HG02642 (cell line): ENCODE measurements around the gene FAM171A2.
A peak's percentile ranks its signal among the peaks of the same experiment; 100 is the strongest.

ENCODE experiments used
- ATAC-seq: cut with Tn5 transposase; IDR thresholded peaks from one replicate; pipeline ENCODE4 v1.9.1; 2021; ENCODE audit warnings: mild to moderate bottlenecking; ENCODE audit not compliant: unreplicated experiment, poor library complexity

Gene FAM171A2

DNA sequence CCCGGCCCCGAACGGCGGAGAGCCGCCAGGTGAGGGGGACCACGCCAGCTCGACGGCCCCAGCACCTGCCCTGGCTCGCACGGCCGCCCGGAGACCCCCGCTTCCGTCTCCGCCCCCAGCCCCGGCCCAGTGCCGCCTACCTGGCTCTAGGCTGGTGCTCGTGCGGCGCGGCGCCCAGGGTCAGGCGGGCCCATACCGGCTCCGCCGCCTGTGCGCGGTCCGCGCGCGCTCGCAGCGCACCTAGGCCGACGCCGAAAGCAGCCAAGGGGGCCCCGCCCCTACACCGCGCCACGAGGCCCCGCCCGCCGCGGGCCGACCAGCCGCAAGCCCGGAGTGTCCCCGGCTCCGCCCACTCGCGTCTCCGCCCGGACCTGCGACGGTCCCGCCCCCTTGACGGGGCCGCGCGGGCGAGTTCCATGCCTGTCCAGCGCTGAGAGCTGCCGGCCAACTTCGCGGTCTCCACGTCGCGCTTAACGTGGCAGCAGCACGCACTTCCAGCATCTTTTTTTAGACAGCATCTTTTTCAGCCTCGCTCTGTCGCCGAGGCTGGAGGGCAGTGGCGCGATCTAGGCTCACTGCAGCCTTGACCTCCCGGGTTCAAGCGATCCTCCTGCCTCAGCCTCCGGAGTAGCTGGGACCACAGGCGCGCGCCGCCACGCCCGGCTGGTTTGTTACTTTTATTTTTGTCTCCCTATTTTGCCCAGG, 38.9 kb downstream of the FAM171A2 start, which contains the start of gene SLC25A39:
SLC25A39 (minus strand) TSS at position 253 of the 705 bp plus-strand sequence. CDS start 1,261 bp downstream, outside the sequence.
- ATAC-seq, result peak; percentile 77

DNA sequence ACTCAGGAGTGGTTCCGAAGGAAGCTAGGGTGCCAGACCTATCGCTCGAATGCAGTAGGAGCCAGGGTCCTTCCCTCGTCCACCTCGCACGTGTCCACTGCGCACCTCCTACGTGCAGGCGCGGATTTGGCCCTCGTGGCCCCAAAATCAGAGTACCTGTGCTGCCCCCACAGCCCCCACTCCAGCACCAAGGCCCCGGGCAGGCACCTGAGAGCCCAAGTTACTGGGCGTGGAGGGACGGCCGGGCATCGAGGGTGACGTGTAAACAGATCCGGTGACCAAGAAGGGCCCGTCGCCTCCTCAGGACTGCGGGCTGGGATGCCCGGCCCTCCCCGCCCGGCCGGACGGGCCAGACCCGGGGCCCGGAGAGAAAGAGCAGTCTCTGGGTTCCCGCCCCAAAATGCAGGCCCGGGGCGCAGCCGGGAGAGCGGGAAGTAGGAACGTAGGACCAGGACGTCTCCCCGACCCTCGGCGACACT, 39.5 kb downstream of the FAM171A2 start:
- peak; percentile 2 for ATAC-seq

DNA sequence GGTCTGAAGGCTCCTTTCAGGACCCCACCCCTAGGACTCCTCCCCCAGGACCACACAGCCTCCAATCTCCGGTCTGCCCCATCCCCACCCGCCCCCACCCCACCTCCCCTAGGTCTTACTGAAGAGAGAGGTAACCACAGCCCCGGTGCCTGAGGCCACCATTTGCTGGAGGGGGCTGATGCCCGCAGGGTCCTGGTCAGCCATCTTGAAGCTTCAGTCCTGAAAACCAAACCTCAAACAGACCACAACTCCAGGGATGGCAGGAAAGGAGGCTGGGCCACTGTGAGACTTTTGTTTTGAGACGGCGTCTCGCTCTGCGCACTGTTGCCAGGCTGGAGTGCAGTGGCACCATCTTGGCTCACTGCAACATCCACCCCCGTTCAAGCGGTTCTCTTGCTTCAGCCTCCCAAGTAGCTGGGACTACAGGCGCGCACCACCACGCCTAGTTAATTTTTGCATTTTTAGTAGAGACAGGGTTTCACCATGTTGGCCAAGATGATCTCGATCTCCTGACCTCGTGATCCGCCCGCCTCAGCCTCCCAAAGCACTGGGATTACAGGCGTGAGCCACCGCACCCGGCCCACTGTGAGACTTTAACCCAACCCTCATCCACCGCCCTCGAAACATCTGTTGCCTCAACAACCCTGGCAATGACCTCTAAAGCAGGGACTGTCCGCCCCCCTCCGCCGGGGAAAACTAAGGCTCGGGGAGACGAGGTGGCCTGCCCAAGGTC, 40.1 kb downstream of the FAM171A2 start:
- ATAC-seq, result no peak

DNA sequence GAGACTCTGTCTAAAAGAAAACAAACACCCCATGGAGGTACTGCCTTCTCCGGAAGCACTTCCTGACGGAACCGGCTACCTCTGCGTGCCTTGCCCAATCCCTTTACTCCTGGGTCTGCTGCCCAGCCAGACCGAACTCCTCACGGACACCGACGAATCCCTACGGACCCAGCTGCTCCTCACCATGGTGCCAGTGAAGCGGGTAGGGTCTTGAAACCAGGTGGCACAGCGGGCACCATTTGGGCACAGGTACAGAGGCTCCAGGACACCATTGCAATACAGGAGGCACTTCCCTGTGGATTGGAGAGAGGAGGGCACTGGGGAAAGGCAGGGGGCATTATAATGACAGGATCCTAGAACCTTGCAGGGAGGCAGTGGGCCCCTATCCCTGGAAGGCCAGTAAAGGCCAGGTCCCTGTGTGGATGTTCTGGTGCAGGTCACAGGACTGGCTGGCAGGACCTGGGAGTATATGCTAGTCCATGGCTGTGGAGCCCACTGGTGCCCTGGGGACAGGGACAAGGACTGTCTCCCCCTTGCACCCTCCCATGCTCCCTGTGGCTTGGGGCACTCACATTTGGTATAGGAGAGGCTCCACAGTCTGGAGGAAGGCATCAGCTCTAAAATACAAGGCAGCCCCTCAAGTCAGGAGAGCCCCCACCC, 41.3 kb downstream of the FAM171A2 start:
- no peak for ATAC-seq

DNA sequence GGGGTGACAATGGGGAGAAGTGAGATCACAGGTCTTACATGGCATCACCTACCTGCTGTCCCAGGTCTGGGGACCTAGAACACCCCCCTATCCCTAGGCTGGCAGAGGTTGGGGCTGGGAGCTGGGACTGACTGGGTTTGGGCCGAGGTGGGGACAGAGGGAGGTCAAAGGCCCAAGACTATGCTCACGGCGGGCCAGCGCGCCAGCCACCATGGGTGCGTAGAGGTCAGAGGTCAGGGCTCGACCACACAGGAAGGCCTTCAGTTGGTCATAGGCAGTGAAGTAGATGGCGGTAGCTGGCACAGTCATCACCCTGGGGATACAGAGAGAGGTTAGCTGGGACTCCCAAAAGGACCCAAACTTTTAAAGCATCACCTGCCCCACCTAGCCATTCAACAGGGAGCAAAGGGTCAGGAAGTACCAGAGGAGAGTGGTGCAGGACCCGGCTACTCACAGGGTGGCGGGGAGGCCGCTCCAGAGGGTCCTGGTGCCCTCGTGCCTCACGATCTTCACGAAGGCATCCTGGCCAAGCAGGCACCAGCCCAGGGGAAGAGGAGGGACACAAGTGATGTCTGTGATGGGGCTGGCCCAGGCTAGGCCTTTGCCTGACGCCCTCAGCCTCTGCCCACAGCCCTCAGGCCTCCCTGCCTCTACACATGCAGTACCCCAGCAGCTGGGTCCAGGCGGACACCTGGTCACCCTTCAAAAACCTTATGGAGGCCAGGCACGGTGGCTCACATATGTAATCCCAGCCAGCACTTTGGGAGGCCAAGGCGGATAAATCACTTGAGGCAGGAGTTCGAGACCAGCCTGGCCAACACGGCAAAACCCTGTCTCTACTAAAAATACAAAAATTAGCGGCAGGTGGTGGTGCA, 42.2 kb downstream of the FAM171A2 start:
- no peak for ATAC-seq

DNA sequence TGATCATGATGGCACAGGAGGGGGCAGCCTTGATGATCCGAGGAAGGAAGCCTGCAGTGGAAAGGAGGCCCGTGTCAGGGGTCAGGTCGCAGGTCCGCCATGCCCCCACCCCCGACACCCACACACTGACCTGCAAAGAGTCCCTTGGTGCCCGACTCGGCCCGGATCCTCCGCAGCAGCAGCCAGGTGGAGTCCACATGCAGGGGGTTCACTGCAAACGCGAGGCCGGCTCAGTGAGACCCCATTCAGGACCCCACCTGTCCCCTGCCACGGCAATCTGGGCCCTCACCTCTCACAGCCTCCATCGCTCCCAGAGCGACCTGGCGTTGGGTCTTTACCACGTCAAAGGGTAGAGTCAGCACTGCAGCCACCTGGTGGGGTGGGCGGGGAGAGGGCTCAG, 43.6 kb downstream of the FAM171A2 start:
- ATAC-seq, result no peak

DNA sequence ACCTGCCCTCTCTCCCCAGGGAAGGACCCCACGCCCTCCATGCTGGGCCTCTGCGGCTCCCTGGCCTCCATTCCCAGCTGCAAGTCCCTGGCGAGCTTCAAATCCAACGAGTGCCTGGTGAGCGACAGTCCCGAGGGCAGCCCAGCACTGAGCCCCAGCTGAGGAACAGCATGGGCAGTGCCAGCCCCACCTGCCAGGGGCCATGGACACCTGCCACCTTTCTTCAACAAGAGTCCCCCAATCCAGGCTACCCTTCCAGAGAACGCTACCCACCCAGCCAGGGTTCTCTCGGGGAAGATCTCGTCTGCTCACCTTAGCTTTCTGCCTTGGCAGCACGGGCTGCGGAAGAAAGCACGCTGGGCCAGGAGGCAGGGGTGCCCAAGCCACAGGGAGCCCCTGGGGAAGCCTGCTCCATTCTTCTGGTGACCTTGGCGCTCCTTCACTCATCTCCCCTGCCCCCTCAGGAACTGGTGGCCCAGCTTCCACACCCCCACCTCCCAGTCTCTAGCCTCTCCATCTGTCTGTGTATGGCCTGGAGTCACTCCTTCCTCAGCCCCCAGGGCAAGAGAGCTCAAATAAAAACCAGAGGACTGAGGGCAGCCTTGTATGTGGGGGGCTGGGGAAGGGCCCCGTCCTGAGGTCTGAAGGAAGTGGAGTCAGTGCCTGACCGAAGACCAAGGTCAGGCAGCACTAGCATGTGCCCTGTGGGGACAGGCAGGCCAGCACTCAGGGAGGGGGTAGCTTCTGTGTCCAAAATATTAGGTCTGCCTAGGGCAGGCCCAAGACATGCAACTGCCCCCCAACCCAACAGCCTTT, 45.4 kb downstream of the FAM171A2 start:
- no peak for ATAC-seq

DNA sequence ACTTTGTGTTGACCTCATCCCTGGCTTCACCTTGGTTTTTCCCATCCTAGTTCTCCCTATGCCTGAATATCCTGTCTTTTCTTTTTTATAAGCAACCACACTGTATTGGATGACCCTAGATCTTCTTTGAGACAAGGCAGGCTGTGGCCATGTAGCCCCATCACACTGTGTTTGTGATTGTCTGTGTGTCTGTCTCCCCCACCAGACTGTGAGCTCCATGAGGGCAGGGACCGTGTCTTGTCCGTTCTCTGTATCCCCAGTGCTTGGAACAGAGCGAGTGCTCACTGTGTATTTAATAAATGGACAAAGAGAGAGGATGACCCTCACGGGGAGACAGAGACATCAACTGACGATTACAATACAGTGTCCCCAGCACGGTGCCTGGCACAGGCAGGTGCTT, 46.1 kb downstream of the FAM171A2 start:
- no peak for ATAC-seq

DNA sequence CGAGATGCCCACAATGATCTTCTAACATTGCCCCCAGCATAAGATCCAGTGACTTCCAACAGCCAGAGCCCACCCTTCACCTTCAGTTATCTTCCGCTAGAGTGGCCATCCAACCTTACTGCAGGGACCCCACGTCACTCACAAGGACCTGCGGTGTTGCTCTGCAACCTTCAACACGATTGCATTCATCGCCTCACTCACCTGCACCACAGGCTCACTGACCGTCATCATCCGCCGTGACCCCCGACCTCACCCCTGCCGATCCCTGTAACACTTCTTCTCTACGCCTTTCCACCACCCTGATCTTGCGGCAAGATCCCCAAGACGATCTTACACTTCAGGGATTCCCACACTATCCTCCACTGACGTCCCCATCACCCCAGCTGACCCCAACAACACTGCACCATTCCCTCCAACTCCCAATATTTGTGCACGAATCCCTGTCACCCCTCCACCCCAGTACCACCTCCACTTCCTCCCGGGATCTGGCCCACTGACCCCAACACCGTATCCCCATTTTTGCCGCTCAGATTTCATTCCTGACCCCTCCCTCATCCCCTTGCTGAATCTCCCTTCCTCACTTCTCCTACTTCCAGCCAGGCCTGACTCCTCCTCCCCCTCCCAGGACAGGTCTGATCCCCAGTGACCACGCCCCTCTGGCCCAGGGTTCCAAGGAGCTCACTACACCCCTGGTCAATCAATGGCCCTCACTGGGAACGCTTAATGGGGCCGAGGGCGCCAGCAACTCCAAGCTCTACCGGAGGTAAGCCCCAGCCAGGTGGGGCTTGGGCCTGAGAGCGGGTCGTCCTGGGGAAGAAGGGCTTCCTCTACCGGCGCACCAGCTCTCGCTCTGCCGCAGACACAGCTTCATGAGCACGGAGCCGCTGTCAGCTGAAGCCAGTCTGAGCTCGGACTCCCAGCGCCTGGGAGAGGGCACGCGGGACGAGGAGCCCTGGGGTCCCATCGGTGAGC, 47.6 kb downstream of the FAM171A2 start:
- no peak for ATAC-seq

DNA sequence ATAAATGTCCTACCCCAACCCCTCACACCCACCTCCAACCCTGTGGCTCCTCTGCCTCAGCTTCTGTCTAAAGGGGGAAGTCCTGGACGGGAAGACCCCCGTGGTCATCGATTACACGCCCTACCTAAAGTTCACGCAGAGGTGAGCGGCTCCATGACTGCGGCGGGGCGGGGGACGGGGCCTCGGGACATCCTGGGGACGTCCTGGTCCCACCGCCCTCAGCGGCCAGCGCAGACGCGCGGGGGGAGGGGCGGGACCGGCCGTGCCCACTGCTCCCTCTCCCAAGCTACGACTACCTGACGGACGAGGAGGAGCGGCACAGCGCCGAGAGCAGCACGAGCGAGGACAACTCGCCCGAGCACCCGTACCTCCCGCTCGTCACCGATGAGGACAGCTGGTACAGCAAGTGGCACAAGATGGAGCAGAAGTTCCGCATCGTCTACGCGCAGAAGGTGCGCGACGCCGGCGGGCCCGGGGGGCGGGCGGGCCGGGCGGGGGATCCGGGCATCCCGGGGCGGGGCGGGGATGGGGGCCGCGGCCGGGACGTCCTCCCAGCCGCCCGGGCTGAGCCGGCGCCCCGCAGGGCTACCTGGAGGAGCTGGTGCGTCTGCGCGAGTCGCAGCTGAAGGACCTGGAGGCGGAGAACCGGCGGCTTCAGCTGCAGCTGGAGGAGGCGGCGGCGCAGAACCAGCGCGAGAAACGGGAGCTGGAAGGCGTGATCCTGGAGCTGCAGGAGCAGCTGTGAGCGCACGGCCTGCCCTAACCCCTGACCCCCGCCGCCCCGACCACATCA, 48.6 kb downstream of the FAM171A2 start:
- ATAC-seq, result no peak

DNA sequence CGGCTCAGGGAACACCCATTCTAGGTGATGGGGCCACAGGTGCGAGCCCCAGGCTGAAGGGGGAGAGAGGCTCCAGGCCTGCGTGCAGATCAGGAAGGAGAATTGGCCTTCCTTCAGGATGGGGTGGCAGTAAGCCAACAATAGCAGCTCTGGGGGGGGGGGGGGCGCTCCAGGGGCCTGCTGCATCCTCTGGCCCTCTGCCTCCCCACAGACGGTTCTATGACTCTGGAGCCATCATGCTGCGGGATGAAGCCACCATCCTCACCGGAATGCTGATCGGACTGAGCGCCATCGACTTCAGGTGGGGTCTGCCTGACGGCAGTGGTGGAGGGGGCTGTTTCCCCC, 49.2 kb downstream of the FAM171A2 start:
- no peak for ATAC-seq

DNA sequence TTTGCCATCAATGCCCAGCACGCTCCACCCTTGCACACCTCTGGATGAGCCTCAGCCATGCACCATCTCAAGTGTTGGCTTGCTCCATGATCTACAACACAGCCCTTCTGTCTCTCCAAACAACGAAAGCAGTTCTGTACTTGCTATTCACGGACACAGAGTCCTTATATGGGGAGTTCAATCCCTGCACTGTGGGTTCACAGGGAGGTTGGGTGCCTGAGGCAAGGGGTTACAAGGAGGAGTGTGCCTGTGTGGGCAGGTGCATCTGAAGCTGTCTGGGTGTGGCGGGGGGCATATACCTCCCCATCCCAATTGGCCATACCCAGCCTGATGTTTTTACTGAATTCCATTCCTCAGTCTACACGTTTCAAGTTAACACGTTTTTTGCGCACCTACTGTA, 49.6 kb downstream of the FAM171A2 start:
- ATAC-seq, result no peak

DNA sequence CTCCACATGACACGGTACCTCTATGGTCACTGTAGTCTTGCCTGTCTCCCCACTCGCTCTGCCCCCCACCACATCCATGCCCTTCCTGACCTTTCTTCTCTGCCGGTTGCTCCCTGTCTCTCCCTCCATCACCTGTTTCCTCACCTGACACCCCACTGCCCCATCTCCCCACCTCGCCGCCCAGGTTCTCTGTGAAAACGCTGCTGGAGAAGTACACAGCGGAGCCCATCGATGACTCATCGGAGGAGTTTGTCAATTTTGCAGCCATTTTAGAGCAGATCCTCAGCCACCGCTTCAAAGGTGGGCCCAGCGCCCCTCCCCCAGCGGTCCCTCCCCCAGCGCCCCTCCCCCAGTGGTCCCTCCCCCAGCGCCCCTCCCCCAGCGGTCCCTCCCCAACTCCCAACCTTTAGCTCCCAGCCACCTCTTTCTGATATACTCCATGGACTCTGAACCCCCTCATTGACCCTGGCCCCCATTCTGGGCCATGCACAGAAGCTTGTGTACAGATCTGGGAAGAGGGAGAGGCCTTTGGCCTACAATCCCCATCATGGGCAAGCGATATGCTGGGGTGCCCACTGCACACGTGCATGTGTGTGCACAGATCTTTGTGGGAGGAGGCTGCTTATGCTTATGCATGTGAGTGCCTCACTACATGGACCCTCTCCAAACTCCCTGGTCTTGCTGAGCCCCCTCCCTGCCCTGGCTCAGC, 51.1 kb downstream of the FAM171A2 start:
- no peak for ATAC-seq

DNA sequence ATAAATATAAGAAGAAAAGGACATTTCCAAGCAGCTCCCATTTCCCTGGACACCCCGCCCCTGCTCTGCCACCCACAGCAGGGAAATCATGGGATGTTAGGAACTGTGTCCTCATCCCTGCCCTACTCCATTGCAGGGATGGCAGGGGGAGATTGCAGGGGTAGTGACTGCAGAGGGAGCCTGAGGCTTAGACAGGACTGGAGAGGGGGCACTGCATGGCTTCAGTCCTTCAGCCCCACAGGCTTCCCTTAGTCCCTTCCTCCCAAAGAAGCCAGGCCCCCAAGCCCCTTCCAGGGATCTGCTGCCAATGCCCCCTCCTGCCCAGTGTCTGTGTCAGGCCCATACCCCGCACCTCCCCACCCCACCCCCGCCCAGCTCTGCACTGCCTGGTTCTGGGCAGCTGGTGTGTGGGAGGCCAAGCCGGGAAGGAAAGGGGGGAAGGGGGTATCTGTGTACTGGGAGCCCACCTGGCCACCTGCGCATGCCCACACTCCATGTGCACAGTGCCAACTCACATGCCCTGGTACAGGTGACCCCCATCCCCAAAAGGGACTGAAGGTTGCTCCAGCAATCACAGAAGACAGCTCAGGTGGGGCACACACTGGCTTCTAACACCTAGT, 52.0 kb downstream of the FAM171A2 start:
- no peak for ATAC-seq

DNA sequence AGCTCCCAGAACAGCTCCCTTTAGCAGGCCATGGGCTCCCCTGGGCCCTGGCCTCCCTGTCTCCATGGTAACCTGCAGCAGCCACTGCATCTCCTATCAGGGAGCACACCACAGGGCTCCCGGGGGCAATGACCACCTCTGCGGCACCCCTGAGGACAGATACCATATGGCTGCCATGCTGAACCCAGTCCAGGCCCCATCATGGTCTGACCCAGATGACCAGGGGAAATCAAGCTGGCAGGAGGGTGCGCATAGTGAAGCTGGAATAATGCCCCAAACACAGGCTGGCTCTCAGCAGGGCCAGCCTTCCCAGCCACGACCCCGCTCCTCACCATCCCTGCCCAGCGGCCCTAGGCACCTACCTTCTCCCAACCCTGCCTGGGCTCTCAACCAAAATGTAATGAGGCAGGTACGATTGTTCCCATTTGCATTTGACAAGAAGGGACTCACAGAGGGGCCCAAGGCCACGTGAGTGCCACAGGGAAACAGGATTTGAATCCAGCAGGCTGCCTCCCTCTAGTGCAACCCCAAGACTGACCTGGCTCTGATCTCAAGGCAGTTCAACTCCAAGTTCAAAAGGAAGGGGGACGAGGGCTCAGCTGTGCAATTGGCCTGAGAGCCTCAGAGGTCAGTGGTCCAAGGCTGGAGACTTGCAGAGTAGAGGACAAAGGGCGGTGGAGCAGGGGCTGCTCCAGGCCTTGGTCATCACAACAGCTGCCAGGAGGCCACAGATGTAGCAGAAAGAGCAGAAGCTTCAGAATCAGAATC, 52.9 kb downstream of the FAM171A2 start:
- no peak for ATAC-seq

DNA sequence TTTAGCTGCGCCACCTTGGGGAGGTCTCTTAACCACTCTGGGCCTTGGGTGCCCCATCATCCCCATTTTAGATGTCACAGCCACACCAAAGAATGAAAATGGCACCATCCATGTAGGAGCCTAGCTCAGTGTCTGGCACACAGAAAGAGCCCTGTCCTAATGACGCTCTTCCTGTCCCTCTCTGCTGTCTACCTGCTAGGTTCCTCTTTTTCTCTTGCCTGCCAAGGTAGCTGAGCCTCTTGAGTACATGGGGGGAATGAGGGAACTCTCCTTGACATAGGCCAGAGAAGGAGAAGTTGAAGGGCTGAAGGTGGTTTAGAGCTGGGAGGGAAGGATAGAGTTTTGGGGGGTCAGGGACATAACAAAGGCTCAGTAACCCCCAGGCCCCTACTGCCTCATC, 53.5 kb downstream of the FAM171A2 start:
- ATAC-seq, result no peak
